ENCODE measurements around the gene XRCC1. TPM values are rescaled to one million over a fixed set of nuclear protein-coding genes. Genes with fewer than 3 reads are reported as not detected.

The XRCC1 gene
- total and polyA plus RNA-seq, 9 donors, result 16.8 to 39.9 (median 28.4) TPM

DNA sequence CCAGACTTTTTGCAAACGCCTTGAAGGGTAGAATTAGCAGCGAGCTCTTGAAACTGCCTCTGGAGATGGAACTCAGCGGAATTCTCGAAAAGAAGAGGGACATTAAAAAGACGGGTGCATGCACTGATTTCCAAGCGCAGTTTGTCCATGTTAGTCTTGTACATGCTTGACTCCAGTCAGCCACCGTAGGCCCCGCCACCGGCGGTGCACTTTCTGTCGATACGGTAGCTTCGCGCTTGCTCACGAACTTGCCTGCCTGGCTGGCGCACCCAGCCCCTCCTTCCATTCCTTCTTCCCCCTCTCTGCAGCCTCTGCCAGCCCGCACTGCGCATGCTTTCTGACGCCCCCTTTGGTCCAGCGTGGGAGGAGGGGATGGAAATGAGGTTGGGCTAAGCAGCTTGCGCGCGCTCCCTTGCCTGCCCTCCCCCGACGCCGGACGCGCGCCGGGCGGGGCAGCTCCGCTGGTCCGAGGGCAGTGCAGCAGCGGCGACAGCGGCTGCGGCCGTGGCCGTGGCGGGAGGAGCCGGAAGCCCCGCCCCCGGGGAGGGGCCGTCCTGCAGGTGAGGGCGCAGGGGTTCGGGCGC lies 42.3 kb downstream of the XRCC1 start, which contains the start of gene ZNF575:
TSS of gene ZNF575 (plus strand) at position 227 of the 584 bp plus-strand sequence. CDS start 1,235 bp downstream, outside the sequence.
- peak within 1 kb of the TSS; percentile 65 for H3K4me3 ChIP-seq
- 0 to 1% (median 0%) methylated on average over 33 to 47 of the region's 47 CpGs for WGBS, 3 donors
- DNase-seq, result peak; percentile 88 to 93 (median 92)
- H3K36me3 ChIP-seq, result no peaks in the 10 kb centered on the region
- peak within 1 kb of the TSS; percentile 5 to 74 for H3K27ac ChIP-seq
- no peaks in the 10 kb centered on the region for H3K9me3 ChIP-seq
- peaks cover 5% of the 10 kb centered on the region for H3K4me1 ChIP-seq (ENCODE audit: insufficient read depth)
- intact Hi-C loops (cut with DNase I), result loop anchor here in 1 of 4 donors (5.0 kb wide), 1 partner anchor 64 kb away; the partner anchor contains the start of genes IRGQ and ZNF576
- H3K27me3 ChIP-seq, result no peaks in the 10 kb centered on the region
- no peak for TF ChIP-seq EP300 (IDR thresholded peaks at IDR 0.05)
- TF ChIP-seq, protein P1, sequence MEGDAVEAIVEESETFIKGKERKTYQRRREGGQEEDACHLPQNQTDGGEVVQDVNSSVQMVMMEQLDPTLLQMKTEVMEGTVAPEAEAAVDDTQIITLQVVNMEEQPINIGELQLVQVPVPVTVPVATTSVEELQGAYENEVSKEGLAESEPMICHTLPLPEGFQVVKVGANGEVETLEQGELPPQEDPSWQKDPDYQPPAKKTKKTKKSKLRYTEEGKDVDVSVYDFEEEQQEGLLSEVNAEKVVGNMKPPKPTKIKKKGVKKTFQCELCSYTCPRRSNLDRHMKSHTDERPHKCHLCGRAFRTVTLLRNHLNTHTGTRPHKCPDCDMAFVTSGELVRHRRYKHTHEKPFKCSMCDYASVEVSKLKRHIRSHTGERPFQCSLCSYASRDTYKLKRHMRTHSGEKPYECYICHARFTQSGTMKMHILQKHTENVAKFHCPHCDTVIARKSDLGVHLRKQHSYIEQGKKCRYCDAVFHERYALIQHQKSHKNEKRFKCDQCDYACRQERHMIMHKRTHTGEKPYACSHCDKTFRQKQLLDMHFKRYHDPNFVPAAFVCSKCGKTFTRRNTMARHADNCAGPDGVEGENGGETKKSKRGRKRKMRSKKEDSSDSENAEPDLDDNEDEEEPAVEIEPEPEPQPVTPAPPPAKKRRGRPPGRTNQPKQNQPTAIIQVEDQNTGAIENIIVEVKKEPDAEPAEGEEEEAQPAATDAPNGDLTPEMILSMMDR (IDR thresholded peaks at IDR 0.05), result peak in 1 of 3 donors; percentile 10

DNA sequence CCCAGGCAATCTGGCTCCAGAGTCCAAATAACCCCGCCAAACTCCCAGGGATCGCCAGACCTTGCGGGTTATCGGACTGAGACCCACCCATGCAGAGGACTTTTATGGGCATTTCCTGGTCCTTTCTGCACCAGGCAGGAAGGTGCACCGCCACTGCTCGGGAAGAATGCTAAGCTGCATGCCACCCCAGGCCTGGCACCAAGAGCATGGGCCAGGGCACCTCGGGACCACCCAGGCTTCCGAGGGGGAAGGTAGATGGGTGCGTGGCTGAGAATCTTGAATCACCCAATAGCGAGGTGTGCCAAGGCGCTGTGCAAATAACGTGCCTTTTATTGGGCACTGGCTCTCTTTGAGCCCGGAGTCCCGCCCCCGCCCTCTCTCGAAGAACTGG lies 42.8 kb downstream of the XRCC1 start:
- H3K36me3 ChIP-seq, result no peaks in the 10 kb centered on the region
- intact Hi-C loops (cut with DNase I), result loop anchor here in 1 of 4 donors (5.0 kb wide), 1 partner anchor 65 kb away; the partner anchor contains the start of genes IRGQ and ZNF576
- 0 to 1% (median 0%) methylated on average over 16 of the region's 16 CpGs for WGBS, 3 donors
- no peaks in the 10 kb centered on the region for H3K27me3 ChIP-seq
- TF ChIP-seq, protein P1 (IDR thresholded peaks at IDR 0.05), result no peak
- TF ChIP-seq POLR2A (IDR thresholded peaks at IDR 0.05), result no peak
- no peak for TF ChIP-seq EP300 (IDR thresholded peaks at IDR 0.05)
- H3K4me3 ChIP-seq, result peak overlapping the region; percentile 65
- peak in 4 of 5 donors; percentile 43 to 69 (median 68) for DNase-seq
- peaks cover 6% of the 10 kb centered on the region for H3K4me1 ChIP-seq (ENCODE audit: insufficient read depth)
- H3K27ac ChIP-seq, result peak overlapping the region in 1 of 2 donors; percentile 74
- H3K9me3 ChIP-seq, result no peaks in the 10 kb centered on the region

DNA sequence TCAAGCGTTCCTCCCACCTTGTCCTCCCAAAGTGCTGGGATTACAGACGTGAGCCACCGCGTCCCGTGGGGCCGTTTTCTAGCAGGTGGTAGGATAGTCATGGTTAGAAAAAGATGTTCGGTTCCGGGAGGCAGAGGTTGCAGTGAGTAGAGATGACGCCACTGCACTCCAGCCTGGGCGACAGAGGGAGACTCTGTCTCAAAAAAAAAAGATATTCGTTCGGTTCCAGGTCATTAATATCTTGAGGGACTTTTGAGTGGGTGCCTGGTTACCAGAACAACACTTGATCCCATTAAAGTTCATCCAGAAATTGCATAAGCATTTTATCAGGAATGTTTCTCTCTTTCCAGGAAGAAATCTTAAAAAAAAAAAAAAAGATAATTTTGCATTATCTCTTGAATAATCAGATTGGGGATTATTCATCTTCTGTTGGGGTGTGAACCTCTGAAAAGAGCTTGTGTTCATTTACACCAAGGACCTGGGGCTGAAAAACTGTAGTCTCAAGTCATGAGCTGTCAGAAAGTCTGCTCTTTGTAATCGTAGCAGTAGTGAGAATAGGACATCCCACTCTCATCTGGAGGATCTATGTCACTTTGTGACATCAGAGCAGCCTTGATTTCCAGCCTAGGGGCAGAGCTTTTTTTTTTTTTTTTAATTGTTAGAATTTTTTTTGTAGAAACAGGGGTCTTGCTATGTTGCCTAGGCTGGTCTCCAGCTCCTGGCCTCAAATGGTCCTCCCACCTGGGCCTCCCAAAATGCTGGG lies 47.3 kb downstream of the XRCC1 start:
- Histone ChIP-seq H3K27me3 (no peaks in the 10 kb centered on the region), H3K9me3 (no peaks in the 10 kb centered on the region), H3K36me3 (no peaks in the 10 kb centered on the region), H3K27ac (no peak overlapping the region), H3K4me3 (peak overlapping the region; percentile 87), H3K4me1 (ENCODE audit: insufficient read depth) (peaks cover 9% of the 10 kb centered on the region)
- 15 to 21% (median 20%) methylated on average over 13 of the region's 13 CpGs for WGBS, 3 donors
- TF ChIP-seq, protein P1 (IDR thresholded peaks at IDR 0.05), result no peak
- no peak for TF ChIP-seq POLR2A (IDR thresholded peaks at IDR 0.05)
- TF ChIP-seq EP300 (IDR thresholded peaks at IDR 0.05), result peak; percentile 35
- peak in 2 of 5 donors; percentile 17 to 57 for DNase-seq
- intact Hi-C loops (cut with DNase I), result loop anchor here in 1 of 4 donors (5.0 kb wide), 1 partner anchor 66 kb away; no protein-coding TSS in a partner anchor
